Measurements from ENCODE around the gene NFIA. TPM values are rescaled to one million over a fixed set of nuclear protein-coding genes. Genes with fewer than 3 reads are reported as not detected.

Gene NFIA
- total and polyA plus RNA-seq, 2 donors (not counting 1 experiment from before 2014, with no cell fraction given), result 5.4 to 11.0 TPM

DNA sequence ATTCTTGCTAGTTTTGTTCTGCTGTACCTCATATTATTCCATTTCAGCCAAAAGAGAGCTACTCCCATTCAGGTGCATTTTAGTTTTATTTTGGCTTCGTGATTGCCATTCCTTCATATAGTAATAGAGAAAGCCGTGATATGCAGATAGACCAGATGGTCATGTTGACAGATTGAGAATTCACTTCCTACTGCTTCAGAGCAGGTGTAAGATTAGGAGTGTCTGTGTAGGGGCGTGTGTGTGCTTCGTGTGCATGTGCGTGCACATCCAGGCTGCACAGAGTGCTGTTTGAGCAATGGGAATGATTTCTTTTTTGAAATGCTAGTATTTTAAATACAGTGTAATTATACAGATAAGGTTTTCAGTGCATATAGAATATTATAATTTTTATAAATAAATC is 10.3 kb downstream of the NFIA start:
- Histone ChIP-seq H2AFZ (ENCODE audit: low read length) (no peak overlapping the region), H3K4me1 (ENCODE audit: control insufficient read depth, extremely low read depth, insufficient read depth, low read length) (peaks cover 2% of the 10 kb centered on the region), H4K20me1 (ENCODE audit: control insufficient read depth, extremely low read depth, insufficient read depth, low read length) (no peaks in the 10 kb centered on the region), H3K27ac (ENCODE audit: insufficient read depth, low read length) (no peak overlapping the region), H3K79me2 (ENCODE audit: control insufficient read depth, insufficient read depth, low read length) (no peaks in the 10 kb centered on the region), H3K9me3 (ENCODE audit: control insufficient read depth, insufficient read depth, low read depth, low read length) (no peaks in the 10 kb centered on the region), H3K27me3 (ENCODE audit: control insufficient read depth, insufficient read depth, low read length) (no peaks in the 10 kb centered on the region), H3K9ac (ENCODE audit: insufficient read depth, low read length) (no peak overlapping the region), H3K4me2 (ENCODE audit: extremely low read depth, insufficient read depth, low read length) (no peak overlapping the region), H3K36me3 (ENCODE audit: control insufficient read depth, insufficient read depth, low read length) (peaks cover 4% of the 10 kb centered on the region), H3K4me3 (replicated peaks in 1 of 4; ENCODE audit: control extremely low read depth in 1 of 4, insufficient read depth in 1 of 4, low read depth in 3 of 4, low read length in 4 of 4) (no peak overlapping the region)
- DNase-seq (ENCODE audit: low read depth in 2 of 2), result no peak
- TF ChIP-seq, protein P1, sequence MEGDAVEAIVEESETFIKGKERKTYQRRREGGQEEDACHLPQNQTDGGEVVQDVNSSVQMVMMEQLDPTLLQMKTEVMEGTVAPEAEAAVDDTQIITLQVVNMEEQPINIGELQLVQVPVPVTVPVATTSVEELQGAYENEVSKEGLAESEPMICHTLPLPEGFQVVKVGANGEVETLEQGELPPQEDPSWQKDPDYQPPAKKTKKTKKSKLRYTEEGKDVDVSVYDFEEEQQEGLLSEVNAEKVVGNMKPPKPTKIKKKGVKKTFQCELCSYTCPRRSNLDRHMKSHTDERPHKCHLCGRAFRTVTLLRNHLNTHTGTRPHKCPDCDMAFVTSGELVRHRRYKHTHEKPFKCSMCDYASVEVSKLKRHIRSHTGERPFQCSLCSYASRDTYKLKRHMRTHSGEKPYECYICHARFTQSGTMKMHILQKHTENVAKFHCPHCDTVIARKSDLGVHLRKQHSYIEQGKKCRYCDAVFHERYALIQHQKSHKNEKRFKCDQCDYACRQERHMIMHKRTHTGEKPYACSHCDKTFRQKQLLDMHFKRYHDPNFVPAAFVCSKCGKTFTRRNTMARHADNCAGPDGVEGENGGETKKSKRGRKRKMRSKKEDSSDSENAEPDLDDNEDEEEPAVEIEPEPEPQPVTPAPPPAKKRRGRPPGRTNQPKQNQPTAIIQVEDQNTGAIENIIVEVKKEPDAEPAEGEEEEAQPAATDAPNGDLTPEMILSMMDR (conservative IDR thresholded peaks at IDR 0.05 in 1 of 2, IDR thresholded peaks at IDR 0.05 in 1 of 2; ENCODE audit: low read depth in 1 of 2, low read length in 2 of 2), result no peak
- TF ChIP-seq EZH2 (IDR thresholded peaks at IDR 0.05; ENCODE audit: low read length, missing control alignments), result no peak

DNA sequence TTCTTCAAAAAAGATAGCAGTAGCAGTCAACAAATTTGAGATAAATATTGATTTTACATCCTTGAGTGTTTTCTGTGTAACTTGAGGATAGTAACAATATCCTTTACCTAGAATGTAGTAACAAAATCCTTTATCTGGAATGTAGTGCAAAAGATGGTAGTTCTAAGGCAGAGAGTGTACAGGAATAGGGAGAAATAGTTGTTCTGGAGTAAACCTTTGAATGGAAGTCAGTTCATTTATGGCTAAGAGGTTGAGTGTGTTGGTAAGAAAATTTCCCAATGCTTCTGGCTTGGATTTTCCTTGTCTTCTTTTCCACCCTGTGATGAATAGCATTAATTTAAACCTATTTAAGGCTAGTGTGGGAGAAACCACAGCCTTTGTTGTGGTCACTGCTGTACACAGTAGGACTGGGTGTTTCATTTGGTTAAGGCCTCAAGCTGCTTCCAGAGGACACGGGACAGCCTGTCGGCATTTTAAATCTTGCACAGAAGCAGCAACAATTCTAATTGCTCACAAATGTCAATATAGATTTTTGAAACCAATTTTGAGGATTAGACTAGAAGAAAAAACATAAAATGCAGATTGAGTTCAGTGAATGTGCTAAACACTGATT is 11.3 kb downstream of the NFIA start:
- Histone ChIP-seq H3K27me3 (ENCODE audit: control insufficient read depth, insufficient read depth, low read length) (no peaks in the 10 kb centered on the region), H3K4me3 (replicated peaks in 1 of 4; ENCODE audit: control extremely low read depth in 1 of 4, insufficient read depth in 1 of 4, low read depth in 3 of 4, low read length in 4 of 4) (no peak overlapping the region), H2AFZ (ENCODE audit: low read length) (no peak overlapping the region), H4K20me1 (ENCODE audit: control insufficient read depth, extremely low read depth, insufficient read depth, low read length) (no peaks in the 10 kb centered on the region), H3K79me2 (ENCODE audit: control insufficient read depth, insufficient read depth, low read length) (no peaks in the 10 kb centered on the region), H3K9me3 (ENCODE audit: control insufficient read depth, insufficient read depth, low read depth, low read length) (no peaks in the 10 kb centered on the region), H3K27ac (ENCODE audit: insufficient read depth, low read length) (no peak overlapping the region), H3K4me1 (ENCODE audit: control insufficient read depth, extremely low read depth, insufficient read depth, low read length) (peaks cover 4% of the 10 kb centered on the region), H3K36me3 (ENCODE audit: control insufficient read depth, insufficient read depth, low read length) (no peaks in the 10 kb centered on the region), H3K4me2 (ENCODE audit: extremely low read depth, insufficient read depth, low read length) (peak overlapping the region; percentile 32), H3K9ac (ENCODE audit: insufficient read depth, low read length) (no peak overlapping the region)
- peak in 1 of 2 donors; percentile 78 for DNase-seq (ENCODE audit: low read depth in 2 of 2)
- TF ChIP-seq, protein P1 (conservative IDR thresholded peaks at IDR 0.05 in 1 of 2, IDR thresholded peaks at IDR 0.05 in 1 of 2; ENCODE audit: low read depth in 1 of 2, low read length in 2 of 2), result no peak
- TF ChIP-seq EZH2 (IDR thresholded peaks at IDR 0.05; ENCODE audit: low read length, missing control alignments), result no peak

DNA sequence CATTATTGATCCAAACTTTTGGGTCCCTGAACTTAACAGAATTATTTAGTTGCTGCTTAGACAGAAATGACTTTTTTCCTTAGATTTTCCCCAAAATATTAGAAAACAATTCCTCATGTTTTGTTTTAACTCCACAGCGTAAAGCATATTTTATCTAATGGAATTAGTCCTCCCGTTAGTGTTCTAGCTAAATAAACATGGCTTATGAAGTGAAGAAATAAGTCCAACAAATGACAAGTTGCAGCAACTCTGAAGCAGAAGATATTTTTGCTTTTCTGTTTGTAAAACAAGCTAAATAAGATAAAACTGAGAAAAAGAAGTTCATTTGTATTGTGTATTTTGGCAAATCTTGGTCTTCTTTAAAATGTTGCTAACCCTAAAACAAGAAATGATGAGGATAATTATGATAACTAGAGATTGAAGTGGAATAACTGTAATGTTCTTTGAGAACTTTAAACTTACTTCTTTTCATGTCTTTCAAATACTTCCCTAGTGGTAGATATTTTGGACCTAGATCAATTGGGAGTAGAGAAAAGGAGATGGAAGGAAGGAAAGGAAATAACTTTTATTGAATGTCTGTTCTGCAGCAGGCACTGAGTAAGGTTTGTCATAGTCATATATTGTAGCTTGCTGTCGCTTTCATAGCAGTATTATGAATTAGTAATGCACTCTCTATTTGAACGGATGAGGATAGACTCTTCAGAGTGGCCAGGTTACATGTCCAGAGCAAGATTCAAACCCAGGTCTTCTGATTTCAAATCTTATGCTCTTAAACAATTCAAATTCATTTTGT is 12.5 kb downstream of the NFIA start:
- H2AFZ ChIP-seq (ENCODE audit: low read length), result no peak overlapping the region
- peaks cover 4% of the 10 kb centered on the region for H3K4me1 ChIP-seq (ENCODE audit: control insufficient read depth, extremely low read depth, insufficient read depth, low read length)
- no peak for DNase-seq (ENCODE audit: low read depth in 2 of 2)
- H3K79me2 ChIP-seq (ENCODE audit: control insufficient read depth, insufficient read depth, low read length), result no peaks in the 10 kb centered on the region
- TF ChIP-seq, protein P1 (conservative IDR thresholded peaks at IDR 0.05 in 1 of 2, IDR thresholded peaks at IDR 0.05 in 1 of 2; ENCODE audit: low read depth in 1 of 2, low read length in 2 of 2), result no peak
- no peak for TF ChIP-seq EZH2 (IDR thresholded peaks at IDR 0.05; ENCODE audit: low read length, missing control alignments)
- H3K4me2 ChIP-seq (ENCODE audit: extremely low read depth, insufficient read depth, low read length), result peak overlapping the region; percentile 32
- no peaks in the 10 kb centered on the region for H4K20me1 ChIP-seq (ENCODE audit: control insufficient read depth, extremely low read depth, insufficient read depth, low read length)
- no peak overlapping the region for H3K27ac ChIP-seq (ENCODE audit: insufficient read depth, low read length)
- H3K9ac ChIP-seq (ENCODE audit: insufficient read depth, low read length), result no peak overlapping the region
- H3K36me3 ChIP-seq (ENCODE audit: control insufficient read depth, insufficient read depth, low read length), result no peaks in the 10 kb centered on the region
- no peaks in the 10 kb centered on the region for H3K27me3 ChIP-seq (ENCODE audit: control insufficient read depth, insufficient read depth, low read length)
- no peaks in the 10 kb centered on the region for H3K9me3 ChIP-seq (ENCODE audit: control insufficient read depth, insufficient read depth, low read depth, low read length)
- no peak overlapping the region for H3K4me3 ChIP-seq (replicated peaks in 1 of 4; ENCODE audit: control extremely low read depth in 1 of 4, insufficient read depth in 1 of 4, low read depth in 3 of 4, low read length in 4 of 4)

All from fibroblast of lung (primary cell).